PC-9 (cell line): ENCODE measurements around the gene TEPSIN. TPM values are rescaled to one million over a fixed set of nuclear protein-coding genes. Genes with fewer than 3 reads are reported as not detected.

Experiments
- BruUV-seq: library from RNA; stranded (reverse); fragments of 400-500 nt; replicated peaks from 2 replicates; lab custom pipeline; 2021; lab: Mats Ljungman, UMichigan
- CTCF ChIA-PET: fragments of 300-600 bp; sonication (Branson Sonifier 250); formaldehyde crosslinking; loops from one replicate; lab custom pipeline; 2022; ENCODE audit warnings: antibody characterized with exemption; lab: Charles Lee
- POLR2A ChIA-PET: fragments of 300-600 bp; sonication (Branson Sonifier 250); formaldehyde crosslinking; loops from one replicate; lab custom pipeline; 2022; ENCODE audit warnings: antibody characterized with exemption; ENCODE audit not compliant: unreplicated experiment; lab: Charles Lee
- DNase-seq, 2 experiments: peaks; one replicate each; pipeline versions ENCODE4 v3.0.0 to v3.0.0-alpha.2; 2015 to 2022; ENCODE audit warnings: mixed read lengths in 1 of 2
- H2AFZ ChIP-seq: fragments of 200-600 bp; sonication (generic); 2 replicates; pipeline ENCODE4 v1.8.1; 2017; ENCODE audit warnings: antibody characterized with exemption
- H3F3A ChIP-seq: fragments of 200-600 bp; sonication (generic); 2 replicates; pipeline ENCODE4 v1.8.1; 2017; ENCODE audit warnings: antibody characterized with exemption, mild to moderate bottlenecking, low read depth; ENCODE audit not compliant: insufficient read depth
- H3K27ac ChIP-seq: fragments of 200-600 bp; sonication (generic); 2 replicates; pipeline ENCODE4 v1.6.1; 2016; ENCODE audit warnings: mixed run types
- H3K27me3 ChIP-seq: fragments of 200-600 bp; sonication (generic); 2 replicates; pipeline ENCODE4 v1.6.1; 2016; ENCODE audit warnings: low read depth, mixed run types; ENCODE audit not compliant: insufficient read depth
- H3K36me3 ChIP-seq: fragments of 200-600 bp; sonication (generic); 2 replicates; pipeline ENCODE4 v1.6.1; 2016; ENCODE audit warnings: low read depth, mixed run types
- H3K4me1 ChIP-seq: fragments of 200-600 bp; sonication (generic); replicated peaks from 2 replicates; pipeline ENCODE4 v1.6.1; 2016; ENCODE audit warnings: mixed run types; ENCODE audit not compliant: insufficient read depth
- H3K4me2 ChIP-seq: fragments of 200-600 bp; sonication (generic); 2 replicates; pipeline ENCODE4 v1.6.1; 2017; ENCODE audit warnings: mixed run types
- H3K4me3 ChIP-seq: fragments of 200-600 bp; sonication (generic); 2 replicates; pipeline ENCODE4 v1.6.1; 2016; ENCODE audit warnings: mixed run types
- H3K79me2 ChIP-seq: fragments of 200-600 bp; sonication (generic); 2 replicates; pipeline ENCODE4 v1.6.1; 2017; ENCODE audit warnings: low read depth, mixed run types
- H3K9me2 ChIP-seq: fragments of 200-600 bp; sonication (generic); 2 replicates; pipeline ENCODE4 v1.8.1; 2017; ENCODE audit warnings: mild to moderate bottlenecking; ENCODE audit not compliant: insufficient read depth
- H3K9me3 ChIP-seq: fragments of 200-600 bp; sonication (generic); 2 replicates; pipeline ENCODE4 v1.8.1; 2016; ENCODE audit warnings: low read depth; ENCODE audit not compliant: insufficient read depth
- H4K20me1 ChIP-seq: fragments of 200-600 bp; sonication (generic); 2 replicates; pipeline ENCODE4 v1.8.1; 2017; ENCODE audit not compliant: insufficient read depth
- EZH2 ChIP-seq: fragments of 200-600 bp; sonication (generic); IDR thresholded peaks from 2 replicates; pipeline ENCODE4 v1.8.0; 2017; ENCODE audit warnings: antibody characterized with exemption, low read depth
- intact Hi-C: fragments of 100-400 bp; cut with micrococcal nuclease; formaldehyde crosslinking; loops from one replicate; pipeline ENCODE4 v1.10.0; 2022; ENCODE audit not compliant: unreplicated experiment
- total RNA-seq: library from RNA; stranded (reverse); gene quantifications from 2 replicates; pipeline ENCODE4 v1.2.3, GENCODE V29; 2021
- TF ChIP-seq, protein P1 (sequence below): fragments of 200-600 bp; sonication (generic); conservative IDR thresholded peaks from 2 replicates; pipeline ENCODE4 v1.6.1; 2017; ENCODE audit warnings: mixed run types, antibody characterized with exemption, mild to moderate bottlenecking, moderate library complexity

TEPSIN gene
- total RNA-seq, 1 experiment from 2014 or later, result 35.0 TPM

DNA sequence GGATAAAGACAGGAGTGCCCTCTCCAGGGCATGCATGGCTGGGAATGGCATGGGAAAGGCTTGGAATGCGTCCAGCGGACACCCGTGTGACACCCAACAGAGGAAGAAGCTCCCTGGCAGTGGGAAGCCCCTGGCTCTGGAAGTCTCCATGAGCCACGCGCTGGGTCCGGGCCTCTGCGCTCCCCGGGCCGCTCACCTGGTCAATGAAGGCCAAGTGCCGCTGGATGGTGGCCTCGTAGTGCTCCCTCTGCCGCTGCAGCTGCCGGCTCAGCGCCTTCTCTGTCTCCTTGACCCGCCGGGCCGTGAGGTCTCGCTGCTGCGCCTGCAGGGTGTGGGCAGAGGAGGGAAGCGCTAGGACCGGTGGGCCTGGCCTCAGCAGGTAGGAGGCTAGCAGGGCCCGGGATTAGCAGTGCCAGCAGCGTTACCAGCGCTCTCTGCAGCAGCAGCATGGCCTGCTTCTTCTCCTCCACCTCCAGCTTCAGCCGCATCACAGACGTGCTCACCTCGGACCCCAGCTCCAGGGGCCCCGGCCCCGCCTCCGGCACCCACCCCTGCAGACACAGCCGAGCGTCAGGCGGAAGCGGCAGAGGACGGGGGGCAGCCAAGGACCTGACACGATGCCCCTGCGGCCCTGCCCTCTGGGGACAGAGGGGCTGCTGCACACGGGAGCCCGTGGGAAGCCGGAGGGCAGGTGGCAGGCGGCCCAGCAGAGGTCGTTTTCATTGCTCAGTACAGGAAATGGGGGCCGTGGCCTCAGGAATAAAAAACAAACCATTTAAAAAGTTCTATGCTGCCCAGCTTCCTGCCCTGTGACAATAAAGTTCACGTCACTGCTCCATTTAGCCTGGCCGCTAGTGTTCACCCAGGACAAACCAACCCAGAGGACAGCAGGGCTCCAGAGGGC lies 42.1 kb downstream of the TEPSIN start:
- Histone ChIP-seq H3K27ac (no peak overlapping the region), H3K9me2 (no peaks in the 10 kb centered on the region), H3K4me3 (no peak overlapping the region), H3K79me2 (no peaks in the 10 kb centered on the region), H3F3A (no peaks in the 10 kb centered on the region), H4K20me1 (no peaks in the 10 kb centered on the region), H3K9me3 (no peaks in the 10 kb centered on the region), H3K27me3 (no peaks in the 10 kb centered on the region), H3K36me3 (no peaks in the 10 kb centered on the region), H3K4me1 (peaks cover 7% of the 10 kb centered on the region; the same call in 1 of the 2 replicates), H3K4me2 (no peak overlapping the region), H2AFZ (no peak overlapping the region)
- no peak for TF ChIP-seq EZH2
- TF ChIP-seq, protein P1, sequence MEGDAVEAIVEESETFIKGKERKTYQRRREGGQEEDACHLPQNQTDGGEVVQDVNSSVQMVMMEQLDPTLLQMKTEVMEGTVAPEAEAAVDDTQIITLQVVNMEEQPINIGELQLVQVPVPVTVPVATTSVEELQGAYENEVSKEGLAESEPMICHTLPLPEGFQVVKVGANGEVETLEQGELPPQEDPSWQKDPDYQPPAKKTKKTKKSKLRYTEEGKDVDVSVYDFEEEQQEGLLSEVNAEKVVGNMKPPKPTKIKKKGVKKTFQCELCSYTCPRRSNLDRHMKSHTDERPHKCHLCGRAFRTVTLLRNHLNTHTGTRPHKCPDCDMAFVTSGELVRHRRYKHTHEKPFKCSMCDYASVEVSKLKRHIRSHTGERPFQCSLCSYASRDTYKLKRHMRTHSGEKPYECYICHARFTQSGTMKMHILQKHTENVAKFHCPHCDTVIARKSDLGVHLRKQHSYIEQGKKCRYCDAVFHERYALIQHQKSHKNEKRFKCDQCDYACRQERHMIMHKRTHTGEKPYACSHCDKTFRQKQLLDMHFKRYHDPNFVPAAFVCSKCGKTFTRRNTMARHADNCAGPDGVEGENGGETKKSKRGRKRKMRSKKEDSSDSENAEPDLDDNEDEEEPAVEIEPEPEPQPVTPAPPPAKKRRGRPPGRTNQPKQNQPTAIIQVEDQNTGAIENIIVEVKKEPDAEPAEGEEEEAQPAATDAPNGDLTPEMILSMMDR, result no peak
- ChIA-PET POLR2A (no interaction called here), CTCF (no interaction called here)
- no peak for DNase-seq
- intact Hi-C loops, result no loop called here
- BruUV-seq, result no TSS peak

DNA sequence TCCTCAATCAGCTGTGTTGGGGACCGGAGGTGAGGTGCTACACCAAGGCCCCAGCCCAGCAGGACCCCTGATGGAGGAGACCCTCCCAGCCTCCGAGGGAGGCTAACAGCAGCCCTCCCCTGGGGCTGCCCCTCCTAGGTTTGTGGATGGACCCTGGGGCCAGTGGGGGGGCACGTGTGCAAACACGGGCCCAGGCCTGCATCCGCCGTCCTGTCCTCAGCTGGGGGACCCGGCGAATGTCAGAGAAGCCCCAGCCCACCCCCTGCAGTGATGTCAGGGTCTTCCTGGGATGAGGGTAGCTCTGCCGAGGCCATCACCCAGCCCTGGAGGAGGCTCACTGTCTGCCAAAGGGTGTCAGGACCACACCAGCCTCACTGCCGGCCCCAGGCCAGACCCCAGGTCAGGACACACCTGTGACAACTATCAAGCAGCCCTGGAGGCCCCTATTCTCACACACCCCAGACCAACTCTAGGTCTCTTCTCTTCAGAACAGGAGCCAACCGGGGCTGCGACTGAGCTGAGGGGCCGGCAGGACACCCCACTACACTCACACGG lies 42.8 kb downstream of the TEPSIN start:
- Histone ChIP-seq H3F3A (no peaks in the 10 kb centered on the region), H4K20me1 (no peaks in the 10 kb centered on the region), H3K79me2 (no peaks in the 10 kb centered on the region), H2AFZ (no peak overlapping the region), H3K27ac (no peak overlapping the region), H3K9me3 (no peaks in the 10 kb centered on the region), H3K9me2 (no peaks in the 10 kb centered on the region), H3K36me3 (no peaks in the 10 kb centered on the region), H3K4me2 (no peak overlapping the region), H3K4me1 (peaks cover 7% of the 10 kb centered on the region; the same call in 1 of the 2 replicates), H3K4me3 (no peak overlapping the region), H3K27me3 (no peaks in the 10 kb centered on the region)
- no TSS peak for BruUV-seq
- DNase-seq, result no peak
- ChIA-PET POLR2A (interaction anchor here (0.7 kb wide), 1 partner anchor 463 kb away, joined by 12 read pairs; no protein-coding TSS in a partner anchor), CTCF (no interaction called here)
- intact Hi-C loops, result no loop called here
- no peak for TF ChIP-seq EZH2
- TF ChIP-seq, protein P1, result no peak

DNA sequence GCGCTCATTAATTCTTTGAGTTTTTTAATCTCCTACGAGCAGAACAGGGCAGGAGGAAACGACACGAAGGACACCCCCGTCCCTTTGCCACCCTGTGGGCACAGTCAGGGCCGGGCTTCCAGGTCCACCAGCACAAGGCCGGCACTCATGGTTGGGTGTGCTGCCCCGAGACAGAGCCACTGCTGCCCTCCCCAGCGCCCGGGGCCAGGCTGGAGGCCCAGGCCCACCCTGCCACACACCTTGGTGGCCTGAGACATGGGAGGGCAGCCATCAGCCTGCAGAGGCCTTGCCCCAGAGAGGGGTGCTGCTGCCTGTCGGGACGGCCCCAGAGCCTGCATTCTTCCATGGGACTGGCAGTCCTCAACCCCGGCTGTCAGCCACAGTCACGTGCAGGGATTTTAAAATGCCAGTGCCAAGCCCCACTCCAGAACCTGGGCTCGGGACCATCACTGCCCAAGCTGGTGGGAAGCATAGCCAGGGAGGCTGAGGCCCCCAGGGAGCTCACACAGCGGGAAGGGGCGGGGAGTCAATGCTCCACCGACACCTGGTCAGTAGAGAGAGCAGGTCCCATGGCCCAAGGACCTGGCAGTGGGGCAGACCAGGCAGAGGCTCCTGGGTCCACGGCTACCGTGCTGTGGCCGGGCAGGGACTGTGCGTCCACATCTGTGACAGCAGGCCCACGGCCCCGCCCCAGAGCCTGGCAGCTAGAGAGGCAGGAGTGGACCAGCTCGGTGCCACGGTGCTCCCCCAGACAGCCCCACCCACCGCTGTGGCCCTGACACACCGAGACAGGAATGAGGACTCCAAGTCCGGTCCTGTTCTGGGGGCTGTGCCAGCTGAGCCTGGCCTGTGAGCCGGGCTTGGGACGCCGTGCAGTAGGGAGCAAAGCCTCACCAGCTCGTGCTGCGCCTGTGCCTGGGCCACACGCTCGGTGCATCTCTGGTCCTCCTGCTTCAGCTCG lies 43.6 kb downstream of the TEPSIN start:
- POLR2A ChIA-PET, result interaction anchor here (0.7 kb wide), 1 partner anchor 464 kb away, joined by 12 read pairs; no protein-coding TSS in a partner anchor
- Histone ChIP-seq H3K4me3 (no peak overlapping the region), H3K4me1 (peaks cover 7% of the 10 kb centered on the region; the same call in 1 of the 2 replicates), H2AFZ (no peak overlapping the region), H3K79me2 (no peaks in the 10 kb centered on the region), H3K9me3 (no peaks in the 10 kb centered on the region), H3K27ac (no peak overlapping the region), H3K27me3 (no peaks in the 10 kb centered on the region), H3K36me3 (no peaks in the 10 kb centered on the region), H3K4me2 (no peak overlapping the region), H3F3A (no peaks in the 10 kb centered on the region), H4K20me1 (no peaks in the 10 kb centered on the region), H3K9me2 (no peaks in the 10 kb centered on the region)
- CTCF ChIA-PET, result no interaction called here
- no TSS peak for BruUV-seq
- intact Hi-C loops, result no loop called here
- no peak for DNase-seq
- TF ChIP-seq, protein P1, result no peak
- no peak for TF ChIP-seq EZH2
